GM12878 (cell line): ENCODE results near the gene TLDC2. TPM values are rescaled to one million over a fixed set of nuclear protein-coding genes. Genes with fewer than 3 reads are reported as not detected.

Source experiments
- BMI1 ChIP-seq: fragments of 450-650 bp; IDR thresholded peaks from 2 replicates; pipeline ENCODE4 v1.6.1; 2016; ENCODE audit warnings: mild to moderate bottlenecking, moderate library complexity, borderline replicate concordance
- CEBPZ ChIP-seq: fragments of 150-350 bp; IDR thresholded peaks from 2 replicates; pipeline ENCODE4 v1.6.1; 2016; ENCODE audit warnings: low read depth, low read length
- GATAD2B ChIP-seq: fragments of 450-650 bp; conservative IDR thresholded peaks from 2 replicates; pipeline ENCODE4 v1.6.1; 2017; ENCODE audit warnings: low read depth, mild to moderate bottlenecking, moderate library complexity
- HDGF ChIP-seq: fragments of 450-650 bp; IDR thresholded peaks from 2 replicates; pipeline ENCODE4 v1.6.1; 2016; ENCODE audit warnings: antibody characterized with exemption
- NR2C1 ChIP-seq: fragments of 450-650 bp; IDR thresholded peaks from 2 replicates; pipeline ENCODE4 v1.6.1; 2017; ENCODE audit warnings: antibody characterized with exemption, mild to moderate bottlenecking, moderate library complexity
- REST ChIP-seq: IDR thresholded peaks from 2 replicates; pipeline ENCODE4 v1.6.1; 2012; ENCODE audit warnings: mild to moderate bottlenecking, low read depth, low read length
- SIN3A ChIP-seq: IDR thresholded peaks from 2 replicates; pipeline ENCODE4 v1.6.1; 2012; ENCODE audit warnings: low read depth, low read length, improper control_type of control experiment
- SUZ12 ChIP-seq: fragments of 200-600 bp; sonication (generic); IDR thresholded peaks from one replicate; pipeline ENCODE4 v1.6.1; 2018; ENCODE audit warnings: antibody characterized with exemption, mild to moderate bottlenecking; ENCODE audit not compliant: unreplicated experiment
- YY1 ChIP-seq: IDR thresholded peaks from 2 replicates; pipeline ENCODE4 v1.6.1; 2011; ENCODE audit warnings: low read depth, mild to moderate bottlenecking, low read length
- polyA plus RNA-seq, 11 experiments: library from polyadenylated mRNA; depleted of rRNA in 4 of 11; unstranded in 6 of 11; stranded (reverse) in 5 of 11; fragments of >200 nt; fragmentation: Nextera tagmentation in 4 of 11; fragmentation: Illumina TruSeq in 1 of 11; extraction: Ambion mirVana in 4 of 11; extraction: Trizol in 1 of 11; gene quantifications; 1 replicate in 1 of 11; 2 replicates in 10 of 11; pipeline versions ENCODE4 v1.2.1 to v1.2.3, GENCODE V29; 2011 to 2016; ENCODE audit warnings: inconsistent platforms in 2 of 11, missing spikeins in 2 of 11, low read depth in 1 of 11
- total RNA-seq, 4 experiments: library from RNA; depleted of rRNA in 3 of 4; stranded (reverse); fragments of >200 nt in 3 of 4; fragmentation: Illumina TruSeq in 1 of 4; extraction: Trizol in 1 of 4; gene quantifications; 2 replicates each; pipeline versions ENCODE4 v1.2.1 to v1.2.3, GENCODE V29; 2013 to 2021
- TF ChIP-seq, protein P1 (sequence below): IDR thresholded peaks from 2 replicates; pipeline ENCODE4 v1.6.1; 2011; ENCODE audit warnings: borderline replicate concordance, low read depth, mild to moderate bottlenecking, moderate library complexity, low read length; ENCODE audit not compliant: insufficient read depth, poor library complexity, severe bottlenecking
- TF ChIP-seq, protein P2 (sequence below): IDR thresholded peaks from 2 replicates; pipeline ENCODE4 v1.6.1; 2012; ENCODE audit warnings: low read depth, low read length, improper control_type of control experiment

TLDC2 gene
- total and polyA plus RNA-seq, 10 of the 15 experiments (the other 5 are each of a cell fraction or from before 2014, with no cell fraction given), result 0.05 to 0.41 (median 0.21) TPM

DNA sequence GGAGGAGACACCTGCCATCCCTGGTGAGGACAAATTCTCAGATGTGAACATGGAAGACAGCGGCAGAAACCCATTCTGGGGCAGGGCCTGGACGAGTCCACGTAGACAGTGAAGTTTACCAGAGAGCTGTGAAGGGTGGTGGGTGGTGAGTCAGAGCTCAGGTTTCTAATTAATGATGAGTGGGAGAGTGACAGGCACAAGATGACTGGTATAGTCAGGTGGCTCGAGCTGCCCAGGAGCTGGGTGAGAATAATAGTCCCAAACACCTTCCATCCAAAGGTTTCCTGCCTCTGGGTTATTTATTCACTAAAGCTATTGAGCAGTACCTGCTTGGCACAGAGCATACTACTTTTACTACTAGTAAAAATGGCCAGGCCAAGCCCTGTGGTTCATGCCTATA lies 6.0 kb downstream of the TLDC2 start (continued):
- TF ChIP-seq REST (no peak), HDGF (no peak), CEBPZ (no peak), SIN3A (no peak), SUZ12 (no peak), BMI1 (no peak), YY1 (no peak), GATAD2B (0 out of 2 replicates have a peak, but pooled peaks have one; percentile 26), NR2C1 (no peak)
- TF ChIP-seq, protein P1, sequence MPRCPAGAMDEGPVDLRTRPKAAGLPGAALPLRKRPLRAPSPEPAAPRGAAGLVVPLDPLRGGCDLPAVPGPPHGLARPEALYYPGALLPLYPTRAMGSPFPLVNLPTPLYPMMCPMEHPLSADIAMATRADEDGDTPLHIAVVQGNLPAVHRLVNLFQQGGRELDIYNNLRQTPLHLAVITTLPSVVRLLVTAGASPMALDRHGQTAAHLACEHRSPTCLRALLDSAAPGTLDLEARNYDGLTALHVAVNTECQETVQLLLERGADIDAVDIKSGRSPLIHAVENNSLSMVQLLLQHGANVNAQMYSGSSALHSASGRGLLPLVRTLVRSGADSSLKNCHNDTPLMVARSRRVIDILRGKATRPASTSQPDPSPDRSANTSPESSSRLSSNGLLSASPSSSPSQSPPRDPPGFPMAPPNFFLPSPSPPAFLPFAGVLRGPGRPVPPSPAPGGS, result no peak
- TF ChIP-seq, protein P2, sequence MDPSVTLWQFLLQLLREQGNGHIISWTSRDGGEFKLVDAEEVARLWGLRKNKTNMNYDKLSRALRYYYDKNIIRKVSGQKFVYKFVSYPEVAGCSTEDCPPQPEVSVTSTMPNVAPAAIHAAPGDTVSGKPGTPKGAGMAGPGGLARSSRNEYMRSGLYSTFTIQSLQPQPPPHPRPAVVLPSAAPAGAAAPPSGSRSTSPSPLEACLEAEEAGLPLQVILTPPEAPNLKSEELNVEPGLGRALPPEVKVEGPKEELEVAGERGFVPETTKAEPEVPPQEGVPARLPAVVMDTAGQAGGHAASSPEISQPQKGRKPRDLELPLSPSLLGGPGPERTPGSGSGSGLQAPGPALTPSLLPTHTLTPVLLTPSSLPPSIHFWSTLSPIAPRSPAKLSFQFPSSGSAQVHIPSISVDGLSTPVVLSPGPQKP, result no peak
